H1 (cell line): ENCODE results near the gene TRAF6. TPM values are rescaled to one million over a fixed set of nuclear protein-coding genes. Genes with fewer than 3 reads are reported as not detected.

Experiments used
- FOSL1 ChIP-seq: IDR thresholded peaks from 2 replicates; pipeline ENCODE4 v1.6.1; 2011; ENCODE audit warnings: mild to moderate bottlenecking, low read depth, low read length, moderate library complexity; ENCODE audit not compliant: insufficient read depth
- HDAC6 ChIP-seq: IDR thresholded peaks from one replicate; pipeline ENCODE4 v1.7.1; 2012; ENCODE audit warnings: low read depth, mild to moderate bottlenecking, inconsistent platforms, low read length, moderate library complexity
- JUN ChIP-seq: IDR thresholded peaks from 2 replicates; pipeline ENCODE4 v1.6.1; 2011; ENCODE audit warnings: low read depth, mild to moderate bottlenecking, improper control_type of control experiment, low read length
- ZNF274 ChIP-seq: IDR thresholded peaks from 2 replicates; pipeline ENCODE4 v1.7.0; 2012; ENCODE audit warnings: low read length, borderline replicate concordance; ENCODE audit errors: extremely low read depth
- polyA plus RNA-seq, 7 experiments: library from polyadenylated mRNA; depleted of rRNA in 3 of 7; stranded (reverse) in 5 of 7; unstranded in 2 of 7; fragments of >200 nt in 5 of 7; fragments of 200-250 nt in 2 of 7; gene quantifications; 1 replicate in 5 of 7; 2 replicates in 1 of 7; 4 replicates in 1 of 7; pipeline versions ENCODE4 v1.2.1 to v1.2.3, GENCODE V29; 2011 to 2013; ENCODE audit warnings: missing spikeins in 2 of 7, mixed read lengths in 2 of 7
- total RNA-seq: library from RNA; stranded (reverse); fragmentation: NEBNext Ultra II Directional; extraction: Animal tissue kit (Norgen Biotek cat#: 25700); gene quantifications from 2 replicates; pipeline ENCODE4 v1.2.1, GENCODE V29; 2021

Gene TRAF6
- total and polyA plus RNA-seq, 2 of the 8 experiments (the other 6 are each of a cell fraction or from before 2014, with no cell fraction given), result 4.6 to 8.8 TPM

DNA sequence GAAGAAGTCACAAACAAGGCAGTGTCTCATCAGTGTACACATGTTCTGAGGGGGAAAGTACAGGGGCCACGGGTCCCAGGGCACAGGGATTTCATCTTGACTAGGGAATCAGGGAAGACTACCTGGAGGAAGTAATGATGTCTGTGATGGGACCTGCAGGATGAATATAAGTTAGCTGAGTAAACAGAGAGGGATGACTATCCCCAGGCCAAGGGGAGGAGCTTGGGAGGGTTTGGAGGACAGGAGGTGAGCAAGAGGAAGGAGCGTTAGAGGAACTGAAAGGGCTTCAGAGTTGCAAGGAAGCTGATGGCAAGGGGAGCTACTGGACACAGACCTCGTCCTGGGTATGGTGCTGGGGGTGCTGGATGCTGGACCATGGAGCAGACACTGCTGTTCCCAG is 56.4 kb downstream of the TRAF6 start (continued):
- no peak for TF ChIP-seq ZNF274
- TF ChIP-seq FOSL1, result no peak
- no peak for TF ChIP-seq JUN
- no peak for TF ChIP-seq HDAC6
- TF ChIP-seq, all 59 proteins: peak for 0
